Peyer's patch (tissue), 4 donors: ENCODE data around the gene TLR5. TPM values are rescaled to one million over a fixed set of nuclear protein-coding genes. Genes with fewer than 3 reads are reported as not detected.
A peak's percentile ranks its signal among the peaks of the same experiment; 100 is the strongest.

Experiments used
- DNase-seq, 3 donors: peaks; one replicate each; pipeline ENCODE4 v3.0.0-alpha.2; 2017 to 2019
- H3K27ac ChIP-seq, 4 donors: fragments of 200-600 bp; sonication (generic); one replicate each; pipeline ENCODE4 v1.5.1; 2016 to 2019
- H3K27me3 ChIP-seq, 2 donors: fragments of 200-600 bp; sonication (generic); one replicate each; pipeline ENCODE4 v1.5.1; 2019
- H3K36me3 ChIP-seq, 3 donors: fragments of 200-600 bp; sonication (generic); one replicate each; pipeline ENCODE4 v1.5.1; 2016 to 2019
- H3K4me1 ChIP-seq, 4 donors: fragments of 200-600 bp; sonication (generic); one replicate each; pipeline ENCODE4 v1.5.1; 2016 to 2019
- H3K4me3 ChIP-seq, 4 donors: fragments of 200-600 bp; sonication (generic); 1 replicate in 3 of 4; 2 replicates in 1 of 4; pipeline ENCODE4 v1.5.1; 2016 to 2019; ENCODE audit warnings: mild to moderate bottlenecking in 1 of 4
- H3K9me3 ChIP-seq, 4 donors: fragments of 200-600 bp; sonication (generic); one replicate each; pipeline ENCODE4 v1.5.1; 2016 to 2019; ENCODE audit warnings: mild to moderate bottlenecking in 1 of 4
- CTCF ChIP-seq, 6 experiments: fragments of 450-650 bp in 4 of 6; fragments of 200-600 bp in 2 of 6; sonication (generic) in 1 of 6; IDR thresholded peaks; one replicate each; pipeline ENCODE4 v1.5.1; 2017 to 2019; ENCODE audit warnings: antibody characterized with exemption in 6 of 6, mild to moderate bottlenecking in 3 of 6, moderate library complexity in 1 of 6
- POLR2A ChIP-seq, 2 donors: fragments of 450-650 bp; IDR thresholded peaks; one replicate each; pipeline ENCODE4 v1.5.1; 2017; ENCODE audit warnings: antibody characterized with exemption in 2 of 2, mild to moderate bottlenecking in 2 of 2, moderate library complexity in 2 of 2
- total RNA-seq, 4 donors: library from RNA; depleted of rRNA; stranded (reverse); fragments of >200 nt; gene quantifications; one replicate each; pipeline ENCODE4 v1.1.0, GENCODE V29; 2016

TLR5 gene
- total RNA-seq, 4 donors from 2014 or later, result 0.85 to 6.6 (median 2.3) TPM

GRCh38 chr1:223109581-223110026, 33.4 kb downstream of the TLR5 start:
- DNase-seq, result peak in 1 of 3 donors; percentile 75
- Histone ChIP-seq H3K27me3 (no peaks in the 10 kb centered on the region), H3K9me3 (no peaks in the 10 kb centered on the region), H3K36me3 (no peaks in the 10 kb centered on the region), H3K27ac (peak overlapping the region in 3 of 4 donors; percentile 28 to 87 (median 80)), H3K4me1 (no peaks in the 10 kb centered on the region), H3K4me3 (no peak overlapping the region)
- TF ChIP-seq CTCF (IDR thresholded peaks at IDR 0.05) (peak in 1 of 6 experiments; percentile 4), POLR2A (IDR thresholded peaks at IDR 0.05) (no peak)

DNA sequence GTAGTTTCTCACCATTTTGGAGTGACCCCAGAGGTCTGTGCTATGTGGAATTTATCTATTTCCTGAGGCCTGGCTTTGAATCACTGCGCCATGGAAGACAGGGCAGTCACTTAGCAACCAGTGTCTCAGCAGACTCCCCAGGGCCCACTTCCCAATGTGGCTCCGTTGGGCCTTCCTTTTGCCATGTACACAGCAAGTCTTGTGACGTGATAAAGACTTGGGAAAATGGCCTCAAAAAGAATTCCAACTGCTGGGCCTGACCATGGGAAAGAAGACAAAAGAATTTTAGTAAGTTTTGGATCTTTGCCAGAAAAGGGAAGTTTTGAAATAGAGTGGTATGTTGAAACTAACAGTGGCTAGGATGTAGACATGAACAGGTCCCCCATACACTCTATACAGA, 36.2 kb downstream of the TLR5 start:
- Histone ChIP-seq H3K4me3 (no peak overlapping the region), H3K27ac (no peak overlapping the region), H3K27me3 (no peaks in the 10 kb centered on the region), H3K36me3 (no peaks in the 10 kb centered on the region), H3K4me1 (no peaks in the 10 kb centered on the region), H3K9me3 (no peaks in the 10 kb centered on the region)
- no peak for TF ChIP-seq POLR2A (IDR thresholded peaks at IDR 0.05)
- no peak for TF ChIP-seq CTCF (IDR thresholded peaks at IDR 0.05)
- no peak for DNase-seq

- Histone ChIP-seq H3K9me3 (no peaks in the 10 kb centered on the region), H3K36me3 (no peaks in the 10 kb centered on the region), H3K27ac (no peak overlapping the region), H3K27me3 (no peaks in the 10 kb centered on the region), H3K4me3 (no peak overlapping the region), H3K4me1 (no peaks in the 10 kb centered on the region)
- TF ChIP-seq CTCF (IDR thresholded peaks at IDR 0.05) (no peak), POLR2A (IDR thresholded peaks at IDR 0.05) (no peak)
- DNase-seq, result no peak
These were observed 37.5 kb downstream of the TLR5 start for GRCh38 chr1:223105568-223105967.

DNA sequence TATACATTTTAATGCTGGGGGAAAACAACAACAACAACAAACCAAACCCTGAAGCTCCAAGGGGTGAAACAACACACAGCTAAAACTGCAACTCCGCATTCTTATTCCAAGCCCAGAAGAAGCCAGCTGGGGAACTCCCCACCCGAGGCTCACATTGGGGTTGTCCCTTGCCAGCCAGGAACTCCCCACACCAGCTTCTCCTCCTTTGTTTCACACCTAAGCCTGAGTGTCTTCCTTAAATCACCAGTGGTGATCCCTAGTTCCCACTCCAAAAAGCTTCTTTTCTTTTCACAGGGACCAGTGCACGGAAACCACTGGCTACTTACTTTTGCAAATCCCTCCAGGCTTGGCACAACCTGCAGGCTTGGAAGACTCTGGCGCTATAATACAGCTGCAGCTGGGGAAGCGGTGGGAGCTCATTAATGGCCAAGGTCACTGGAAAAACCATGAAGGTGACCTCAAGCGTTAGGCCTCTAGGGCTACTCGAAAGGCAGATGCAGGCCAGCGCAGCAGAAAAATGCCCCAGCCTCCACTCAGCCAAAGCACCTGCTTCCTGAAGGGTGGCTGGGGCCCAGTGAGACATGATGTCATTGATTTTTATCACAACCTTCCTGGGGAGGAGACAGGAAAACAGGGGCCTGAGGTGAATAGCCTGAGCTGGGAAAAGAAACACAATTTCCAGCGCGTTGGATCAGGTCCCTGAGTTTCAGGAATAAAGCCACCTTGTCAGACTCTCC, 40.1 kb downstream of the TLR5 start:
- Histone ChIP-seq H3K4me3 (peak overlapping the region in 1 of 4 donors; percentile 14), H3K9me3 (no peaks in the 10 kb centered on the region), H3K27me3 (no peaks in the 10 kb centered on the region), H3K4me1 (no peaks in the 10 kb centered on the region), H3K27ac (peak overlapping the region in 2 of 4 donors; percentile 19 to 42), H3K36me3 (no peaks in the 10 kb centered on the region)
- DNase-seq, result peak in 1 of 3 donors; percentile 73
- TF ChIP-seq CTCF (IDR thresholded peaks at IDR 0.05), result no peak
- peak in 1 of 2 donors; percentile 33 for TF ChIP-seq POLR2A (IDR thresholded peaks at IDR 0.05)

DNA sequence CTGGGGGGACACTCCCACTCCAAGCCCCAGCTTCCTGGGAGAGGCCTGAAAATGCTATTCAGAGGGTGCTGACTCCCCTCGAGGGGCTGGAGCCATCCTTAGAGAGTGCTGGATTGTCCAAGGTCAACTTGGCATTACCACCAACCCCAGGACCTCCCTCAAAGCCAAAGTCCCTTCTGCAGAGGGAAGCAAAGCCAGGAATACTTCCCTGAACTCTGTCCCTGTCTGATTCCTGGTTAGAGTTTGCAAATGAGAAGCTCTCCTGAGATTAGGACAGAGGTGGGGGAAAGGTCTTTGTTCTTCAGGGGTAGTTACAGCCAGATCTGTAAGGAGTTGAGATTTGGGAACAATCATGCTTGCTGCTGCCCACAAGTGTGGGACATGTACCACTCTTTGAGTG, 45.3 kb downstream of the TLR5 start:
- DNase-seq, result no peak
- Histone ChIP-seq H3K27ac (no peak overlapping the region), H3K4me3 (no peak overlapping the region), H3K27me3 (no peaks in the 10 kb centered on the region), H3K9me3 (no peaks in the 10 kb centered on the region), H3K36me3 (no peaks in the 10 kb centered on the region), H3K4me1 (no peaks in the 10 kb centered on the region)
- no peak for TF ChIP-seq POLR2A (IDR thresholded peaks at IDR 0.05)
- TF ChIP-seq CTCF (IDR thresholded peaks at IDR 0.05), result no peak
